H9 (cell line): ENCODE data around the gene ANO6. TPM values are rescaled to one million over a fixed set of nuclear protein-coding genes. Genes with fewer than 3 reads are reported as not detected.

Experiments used
- DNase-seq: peaks from one replicate; pipeline ENCODE4 v3.0.0-alpha.2; 2017
- H2AFZ ChIP-seq: one replicate; pipeline ENCODE4 v1.6.1; 2013; ENCODE audit warnings: mild to moderate bottlenecking, low read length, control low read depth, moderate library complexity
- H2AK5ac ChIP-seq: 2 replicates; pipeline ENCODE4 v1.6.1; 2013; ENCODE audit warnings: low read length, control low read depth, mixed read lengths; ENCODE audit not compliant: insufficient read length
- H2BK120ac ChIP-seq: one replicate; pipeline ENCODE4 v1.6.1; 2013; ENCODE audit warnings: low read depth, mild to moderate bottlenecking, low read length, control low read depth, inconsistent platforms; ENCODE audit not compliant: poor library complexity, severe bottlenecking
- H2BK12ac ChIP-seq: 2 replicates; pipeline ENCODE4 v1.6.1; 2013; ENCODE audit warnings: low read length, control low read depth, mixed read lengths, low read depth; ENCODE audit not compliant: insufficient read length
- H2BK15ac ChIP-seq: 2 replicates; pipeline ENCODE4 v1.6.1; 2013; ENCODE audit warnings: low read depth, low read length, control low read depth
- H2BK20ac ChIP-seq: one replicate; pipeline ENCODE4 v1.6.1; 2013; ENCODE audit warnings: low read depth, mild to moderate bottlenecking, low read length, control low read depth, inconsistent platforms; ENCODE audit not compliant: poor library complexity, severe bottlenecking
- H2BK5ac ChIP-seq: 2 replicates; pipeline ENCODE4 v1.6.1; 2013; ENCODE audit warnings: low read length, control low read depth, mixed read lengths; ENCODE audit not compliant: insufficient read length
- H3K14ac ChIP-seq: 2 replicates; pipeline ENCODE4 v1.6.1; 2013; ENCODE audit warnings: low read length, control low read depth; ENCODE audit not compliant: insufficient read depth
- H3K18ac ChIP-seq: 2 replicates; pipeline ENCODE4 v1.6.1; 2013; ENCODE audit warnings: low read depth, mild to moderate bottlenecking, mixed read lengths, low read length, control low read depth; ENCODE audit not compliant: insufficient read length
- H3K23ac ChIP-seq: 2 replicates; pipeline ENCODE4 v1.6.1; 2013; ENCODE audit warnings: low read length, control low read depth, mixed read lengths, low read depth; ENCODE audit not compliant: insufficient read length
- H3K23me2 ChIP-seq: 2 replicates; pipeline ENCODE4 v1.6.1; 2013; ENCODE audit warnings: low read depth, mild to moderate bottlenecking, mixed read lengths, low read length, control low read depth; ENCODE audit not compliant: insufficient read length, poor library complexity, severe bottlenecking
- H3K27ac ChIP-seq: 2 replicates; pipeline ENCODE4 v1.5.1; 2013; ENCODE audit warnings: low read length, control low read depth, mixed read lengths, low read depth; ENCODE audit not compliant: insufficient read length
- H3K27me3 ChIP-seq: 2 replicates; pipeline ENCODE4 v1.6.1; 2013; ENCODE audit warnings: low read length, control low read depth, inconsistent platforms; ENCODE audit not compliant: insufficient read depth
- H3K4ac ChIP-seq: 2 replicates; pipeline ENCODE4 v1.6.1; 2013; ENCODE audit warnings: low read depth, mild to moderate bottlenecking, control low read depth, inconsistent platforms, low read length, moderate library complexity
- H3K4me1 ChIP-seq: 2 replicates; pipeline ENCODE4 v1.6.1; 2013; ENCODE audit warnings: low read length, control low read depth, inconsistent platforms; ENCODE audit not compliant: insufficient read depth
- H3K4me2 ChIP-seq: 2 replicates; pipeline ENCODE4 v1.6.1; 2013; ENCODE audit warnings: low read length, control low read depth, mixed read lengths; ENCODE audit not compliant: insufficient read length, insufficient read depth
- H3K56ac ChIP-seq: 2 replicates; pipeline ENCODE4 v1.6.1; 2013; ENCODE audit warnings: low read depth, mild to moderate bottlenecking, mixed read lengths, low read length, control low read depth; ENCODE audit not compliant: insufficient read length
- H3K79me1 ChIP-seq: 2 replicates; pipeline ENCODE4 v1.6.1; 2013; ENCODE audit warnings: low read depth, mild to moderate bottlenecking, moderate library complexity, low read length, control low read depth, inconsistent platforms; ENCODE audit not compliant: insufficient read depth, poor library complexity, severe bottlenecking
- H3K79me2 ChIP-seq: 2 replicates; pipeline ENCODE4 v1.6.1; 2013; ENCODE audit warnings: low read length, control low read depth, inconsistent platforms; ENCODE audit not compliant: insufficient read depth
- H3K9ac ChIP-seq: 2 replicates; pipeline ENCODE4 v1.6.1; 2013; ENCODE audit warnings: low read length, control low read depth, mixed read lengths; ENCODE audit not compliant: insufficient read length; ENCODE audit errors: extremely low read depth
- H3K9me3 ChIP-seq: one replicate; pipeline ENCODE4 v1.6.1; 2013; ENCODE audit warnings: low read depth, low read length, inconsistent platforms; ENCODE audit not compliant: control insufficient read depth
- H3T11ph ChIP-seq: one replicate; pipeline ENCODE4 v1.6.1; 2013; ENCODE audit warnings: mild to moderate bottlenecking, low read length, control low read depth, inconsistent platforms
- H4K20me1 ChIP-seq: one replicate; pipeline ENCODE4 v1.6.1; 2013; ENCODE audit not compliant: control insufficient read depth, insufficient read length, insufficient read depth
- H4K5ac ChIP-seq: 2 replicates; pipeline ENCODE4 v1.6.1; 2013; ENCODE audit warnings: low read depth, mild to moderate bottlenecking, mixed read lengths, low read length, control low read depth; ENCODE audit not compliant: insufficient read length
- H4K8ac ChIP-seq: replicated peaks from 2 replicates; pipeline ENCODE4 v1.6.1; 2013; ENCODE audit warnings: low read length, control low read depth, mixed read lengths, low read depth; ENCODE audit not compliant: insufficient read length
- H4K91ac ChIP-seq: 2 replicates; pipeline ENCODE4 v1.6.1; 2013; ENCODE audit warnings: low read depth, mild to moderate bottlenecking, moderate library complexity, mixed read lengths, low read length, control low read depth; ENCODE audit not compliant: insufficient read length
- H3K27ac Mint-ChIP-seq, 3 experiments: 2 replicates in 2 of 3; 3 replicates in 1 of 3; pipeline ENCODE4 v1.8.0; 2020 to 2021; ENCODE audit warnings: mixed read lengths in 3 of 3, mild to moderate bottlenecking in 1 of 3, moderate library complexity in 1 of 3
- H3K27me3 Mint-ChIP-seq: 2 replicates; pipeline ENCODE4 v1.8.0; 2021; ENCODE audit warnings: low read depth, mild to moderate bottlenecking, moderate library complexity, mixed read lengths
- H3K36me3 Mint-ChIP-seq, 3 experiments: 2 replicates in 2 of 3; 3 replicates in 1 of 3; pipeline ENCODE4 v1.8.0; 2020 to 2021; ENCODE audit warnings: low read depth in 3 of 3, mixed read lengths in 3 of 3; ENCODE audit not compliant: insufficient read depth in 1 of 3
- H3K4me1 Mint-ChIP-seq, 2 experiments: 2 replicates each; pipeline ENCODE4 v1.8.0; 2020; ENCODE audit warnings: mixed read lengths in 2 of 2
- H3K4me3 Mint-ChIP-seq, 2 experiments: 2 replicates in 1 of 2; 3 replicates in 1 of 2; pipeline ENCODE4 v1.8.0; 2020 to 2021; ENCODE audit warnings: mild to moderate bottlenecking in 2 of 2, mixed read lengths in 2 of 2, moderate library complexity in 1 of 2
- H3K9me3 Mint-ChIP-seq, 2 experiments: 2 replicates in 1 of 2; 3 replicates in 1 of 2; pipeline ENCODE4 v1.8.0; 2020; ENCODE audit warnings: mild to moderate bottlenecking in 2 of 2, mixed read lengths in 2 of 2, moderate library complexity in 1 of 2
- WGBS: extraction: QIAGEN DNeasy Blood & Tissue Kit; methylation state at CpG from one replicate; pipeline ENCODE4 v1.1.7; 2013; ENCODE audit warnings: missing lambda C conversion rate, low lambda C conversion rate, mixed read lengths; ENCODE audit not compliant: insufficient read length; ENCODE audit errors: extremely low coverage; 5-methylcytosine and 5-hydroxymethylcytosine counted together
- total RNA-seq: library from RNA; stranded (reverse); gene quantifications from 2 replicates; pipeline ENCODE4 v1.2.1, GENCODE V29; 2021
- TF ChIP-seq, protein P1 (sequence below): fragments of 200-600 bp; sonication (generic); conservative IDR thresholded peaks from 3 replicates; pipeline ENCODE4 v1.8.0; 2021; ENCODE audit warnings: antibody characterized with exemption, mild to moderate bottlenecking

Gene ANO6
- total RNA-seq, 1 experiment from 2014 or later = 24.3 TPM

GRCh38 chr12:45429831-45430230, 213.9 kb downstream of the ANO6 start:
- Histone ChIP-seq H3T11ph (no peak overlapping the region), H4K20me1 (no peaks in the 10 kb centered on the region), H2BK15ac (no peak overlapping the region), H3K79me1 (no peaks in the 10 kb centered on the region), H3K79me2 (no peaks in the 10 kb centered on the region), H4K8ac (no peak overlapping the region), H3K4me1 (peaks cover 4% of the 10 kb centered on the region; the same call in 1 of the 2 replicates), H3K14ac (no peak overlapping the region), H3K27me3 (no peaks in the 10 kb centered on the region), H3K56ac (no peak overlapping the region), H2AK5ac (no peak overlapping the region), H2BK120ac (no peak overlapping the region), H2BK20ac (no peak overlapping the region), H2BK12ac (no peak overlapping the region), H2AFZ (no peak overlapping the region), H3K27ac (no peak overlapping the region), H3K18ac (no peak overlapping the region), H3K9me3 (no peaks in the 10 kb centered on the region), H3K9ac (no peak overlapping the region), H3K23me2 (no peaks in the 10 kb centered on the region), H4K91ac (no peak overlapping the region), H3K4ac (no peak overlapping the region), H3K4me2 (no peak overlapping the region), H3K23ac (no peak overlapping the region), H4K5ac (no peak overlapping the region), H2BK5ac (no peak overlapping the region)
- Mint-ChIP-seq H3K4me3 (no peak overlapping the region), H3K27ac (no peak overlapping the region), H3K4me1 (peaks cover 38 to 41% of the 10 kb centered on the region in 2 experiments), H3K36me3 (peaks cover 18 to 27% (median 21%) of the 10 kb centered on the region in 3 experiments), H3K9me3 (no peaks in the 10 kb centered on the region), H3K27me3 (peaks cover 13% of the 10 kb centered on the region)
- no CpG with 5 or more reads among the region's 1 CpG for WGBS
- DNase-seq = no peak
- TF ChIP-seq, protein P1, sequence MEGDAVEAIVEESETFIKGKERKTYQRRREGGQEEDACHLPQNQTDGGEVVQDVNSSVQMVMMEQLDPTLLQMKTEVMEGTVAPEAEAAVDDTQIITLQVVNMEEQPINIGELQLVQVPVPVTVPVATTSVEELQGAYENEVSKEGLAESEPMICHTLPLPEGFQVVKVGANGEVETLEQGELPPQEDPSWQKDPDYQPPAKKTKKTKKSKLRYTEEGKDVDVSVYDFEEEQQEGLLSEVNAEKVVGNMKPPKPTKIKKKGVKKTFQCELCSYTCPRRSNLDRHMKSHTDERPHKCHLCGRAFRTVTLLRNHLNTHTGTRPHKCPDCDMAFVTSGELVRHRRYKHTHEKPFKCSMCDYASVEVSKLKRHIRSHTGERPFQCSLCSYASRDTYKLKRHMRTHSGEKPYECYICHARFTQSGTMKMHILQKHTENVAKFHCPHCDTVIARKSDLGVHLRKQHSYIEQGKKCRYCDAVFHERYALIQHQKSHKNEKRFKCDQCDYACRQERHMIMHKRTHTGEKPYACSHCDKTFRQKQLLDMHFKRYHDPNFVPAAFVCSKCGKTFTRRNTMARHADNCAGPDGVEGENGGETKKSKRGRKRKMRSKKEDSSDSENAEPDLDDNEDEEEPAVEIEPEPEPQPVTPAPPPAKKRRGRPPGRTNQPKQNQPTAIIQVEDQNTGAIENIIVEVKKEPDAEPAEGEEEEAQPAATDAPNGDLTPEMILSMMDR = no peak
